ENCODE measurements around the gene AP2A1. TPM values are rescaled to one million over a fixed set of nuclear protein-coding genes. Genes with fewer than 3 reads are reported as not detected.

AP2A1 gene
- total RNA-seq, 1 donor from 2014 or later, result 146 TPM

- DNase-seq (ENCODE audit: low spot score), result no peak
- no peak overlapping the region for H3K4me3 Mint-ChIP-seq (ENCODE audit: unreplicated experiment)
- TF ChIP-seq CTCF (IDR thresholded peaks at IDR 0.05), result no peak
- no peaks in the 10 kb centered on the region for H3K9me3 Mint-ChIP-seq (ENCODE audit: low read depth)
- H3K27me3 Mint-ChIP-seq (ENCODE audit: low read depth), result no peaks in the 10 kb centered on the region
- H3K4me1 Mint-ChIP-seq (ENCODE audit: low read depth), result peaks cover 21% of the 10 kb centered on the region
- H3K36me3 Mint-ChIP-seq (ENCODE audit: low read depth), result peaks cover 4% of the 10 kb centered on the region
- H3K27ac Mint-ChIP-seq (ENCODE audit: unreplicated experiment), result no peak overlapping the region
These were observed 53.3 kb downstream of the AP2A1 start for GRCh38 chr19:49820125-49820524.

- H3K36me3 Mint-ChIP-seq (ENCODE audit: low read depth), result peaks cover 10% of the 10 kb centered on the region
- DNase-seq (ENCODE audit: low spot score), result no peak
- H3K9me3 Mint-ChIP-seq (ENCODE audit: low read depth), result no peaks in the 10 kb centered on the region
- H3K27me3 Mint-ChIP-seq (ENCODE audit: low read depth), result no peaks in the 10 kb centered on the region
- no peak overlapping the region for H3K4me3 Mint-ChIP-seq (ENCODE audit: unreplicated experiment)
- no peak overlapping the region for H3K27ac Mint-ChIP-seq (ENCODE audit: unreplicated experiment)
- H3K4me1 Mint-ChIP-seq (ENCODE audit: low read depth), result peaks cover 18% of the 10 kb centered on the region
- TF ChIP-seq CTCF (IDR thresholded peaks at IDR 0.05), result no peak
These were observed 56.7 kb downstream of the AP2A1 start for GRCh38 chr19:49823472-49823871.

GRCh38 chr19:49824662-49825061, 57.9 kb downstream of the AP2A1 start:
- H3K36me3 Mint-ChIP-seq (ENCODE audit: low read depth), result peaks cover 11% of the 10 kb centered on the region
- H3K9me3 Mint-ChIP-seq (ENCODE audit: low read depth), result no peaks in the 10 kb centered on the region
- DNase-seq (ENCODE audit: low spot score), result no peak
- H3K27me3 Mint-ChIP-seq (ENCODE audit: low read depth), result no peaks in the 10 kb centered on the region
- no peak overlapping the region for H3K27ac Mint-ChIP-seq (ENCODE audit: unreplicated experiment)
- no peak for TF ChIP-seq CTCF (IDR thresholded peaks at IDR 0.05)
- H3K4me3 Mint-ChIP-seq (ENCODE audit: unreplicated experiment), result no peak overlapping the region
- peaks cover 6% of the 10 kb centered on the region for H3K4me1 Mint-ChIP-seq (ENCODE audit: low read depth)

- H3K4me1 Mint-ChIP-seq (ENCODE audit: low read depth), result peaks cover 2% of the 10 kb centered on the region
- H3K27me3 Mint-ChIP-seq (ENCODE audit: low read depth), result no peaks in the 10 kb centered on the region
- peaks cover 14% of the 10 kb centered on the region for H3K36me3 Mint-ChIP-seq (ENCODE audit: low read depth)
- no peaks in the 10 kb centered on the region for H3K9me3 Mint-ChIP-seq (ENCODE audit: low read depth)
- no peak overlapping the region for H3K4me3 Mint-ChIP-seq (ENCODE audit: unreplicated experiment)
- H3K27ac Mint-ChIP-seq (ENCODE audit: unreplicated experiment), result no peak overlapping the region
- TF ChIP-seq CTCF (IDR thresholded peaks at IDR 0.05), result no peak
- DNase-seq (ENCODE audit: low spot score), result no peak
These were observed 60.2 kb downstream of the AP2A1 start for GRCh38 chr19:49827034-49827433.

- Mint-ChIP-seq H3K4me3 (ENCODE audit: unreplicated experiment) (no peak overlapping the region), H3K27ac (ENCODE audit: unreplicated experiment) (no peak overlapping the region), H3K9me3 (ENCODE audit: low read depth) (no peaks in the 10 kb centered on the region), H3K27me3 (ENCODE audit: low read depth) (no peaks in the 10 kb centered on the region), H3K36me3 (ENCODE audit: low read depth) (peaks cover 18% of the 10 kb centered on the region), H3K4me1 (ENCODE audit: low read depth) (peaks cover 9% of the 10 kb centered on the region)
- TF ChIP-seq CTCF (IDR thresholded peaks at IDR 0.05), result no peak
- no peak for DNase-seq (ENCODE audit: low spot score)
These were observed 62.4 kb downstream of the AP2A1 start for GRCh38 chr19:49829200-49829599.

Data from chondrocyte (in vitro differentiated cells).